ENCODE data around the gene RNF31.
"Not testable (repeated sequence)": the region's sequence is repeated elsewhere in the genome, so short reads cannot be mapped to it uniquely, and the experiment has no call there.

RNF31 gene

DNA sequence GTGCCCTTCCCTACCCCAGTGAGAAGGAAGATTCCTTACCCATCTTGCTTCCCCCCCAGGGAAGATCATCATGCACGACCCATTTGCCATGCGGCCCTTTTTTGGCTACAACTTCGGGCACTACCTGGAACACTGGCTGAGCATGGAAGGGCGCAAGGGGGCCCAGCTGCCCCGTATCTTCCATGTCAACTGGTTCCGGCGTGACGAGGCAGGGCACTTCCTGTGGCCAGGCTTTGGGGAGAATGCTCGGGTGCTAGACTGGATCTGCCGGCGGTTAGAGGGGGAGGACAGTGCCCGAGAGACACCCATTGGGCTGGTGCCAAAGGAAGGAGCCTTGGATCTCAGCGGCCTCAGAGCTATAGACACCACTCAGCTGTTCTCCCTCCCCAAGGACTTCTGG is 43.8 kb upstream of the RNF31 start:
- Histone ChIP-seq H3K9me3 (ENCODE audit: control insufficient read depth, insufficient read depth, low read length) (no peaks in the 10 kb centered on the region), H3K36me3 (ENCODE audit: control insufficient read depth, low read length) (peaks cover 37% of the 10 kb centered on the region)

GRCh38 chr14:24105609-24106239 is 41.6 kb upstream of the RNF31 start:
- not testable (repeated sequence) for H3K9me3 ChIP-seq (ENCODE audit: control insufficient read depth, insufficient read depth, low read length); H3K79me2 ChIP-seq (ENCODE audit: control insufficient read depth, low read length); H3K9me2 ChIP-seq (replicated peaks; ENCODE audit: control insufficient read depth, low read length); H3K27ac ChIP-seq (ENCODE audit: low read depth, low read length); H3K4me2 ChIP-seq (ENCODE audit: low read length); H3K4me3 ChIP-seq (ENCODE audit: low read length); H3F3A ChIP-seq (ENCODE audit: control insufficient read depth, insufficient read depth); H3K27me3 ChIP-seq (ENCODE audit: control insufficient read depth, low read length); H4K20me1 ChIP-seq (ENCODE audit: control insufficient read depth, insufficient read depth, low read depth, low read length)
- peaks cover 19% of the 10 kb centered on the region; the same call in 1 of the 2 replicates for H3K36me3 ChIP-seq (ENCODE audit: control insufficient read depth, low read length)
- H3K4me1 ChIP-seq (ENCODE audit: control insufficient read depth, low read length) = peaks cover 13% of the 10 kb centered on the region

More for the DNA sequence above, 43.8 kb upstream of the RNF31 start:
- no peak for TF ChIP-seq EZH2phosphoT487 (IDR thresholded peaks at IDR 0.05; ENCODE audit: borderline replicate concordance, low read length)
- TF ChIP-seq CTCF (IDR thresholded peaks at IDR 0.05; ENCODE audit: low read depth, low read length, poor library complexity, severe bottlenecking) = no peak
- Histone ChIP-seq H3K27ac (ENCODE audit: low read depth, low read length) (no peak overlapping the region), H3K27me3 (ENCODE audit: control insufficient read depth, low read length) (no peaks in the 10 kb centered on the region), H3F3A (ENCODE audit: control insufficient read depth, insufficient read depth) (no peaks in the 10 kb centered on the region; the same call in 1 of the 2 replicates), H3K4me3 (ENCODE audit: low read length) (no peak overlapping the region), H4K20me1 (ENCODE audit: control insufficient read depth, insufficient read depth, low read depth, low read length) (no peaks in the 10 kb centered on the region), H3K79me2 (ENCODE audit: control insufficient read depth, low read length) (no peaks in the 10 kb centered on the region), H3K4me2 (ENCODE audit: low read length) (no peak overlapping the region), H3K9me2 (replicated peaks; ENCODE audit: control insufficient read depth, low read length) (no peaks in the 10 kb centered on the region), H3K4me1 (ENCODE audit: control insufficient read depth, low read length) (peaks cover 2% of the 10 kb centered on the region)

GRCh38 chr14:24106672-24107271 is 40.5 kb upstream of the RNF31 start:
- H3K36me3 ChIP-seq (ENCODE audit: control insufficient read depth, low read length) = peaks cover 13% of the 10 kb centered on the region; the same call in 1 of the 2 replicates
- no peaks in the 10 kb centered on the region for H3K27me3 ChIP-seq (ENCODE audit: control insufficient read depth, low read length)
- no peak overlapping the region for H3K4me3 ChIP-seq (ENCODE audit: low read length)
- no peaks in the 10 kb centered on the region for H3K79me2 ChIP-seq (ENCODE audit: control insufficient read depth, low read length)
- H3K9me3 ChIP-seq (ENCODE audit: control insufficient read depth, insufficient read depth, low read length) = no peaks in the 10 kb centered on the region
- TF ChIP-seq EZH2phosphoT487 (IDR thresholded peaks at IDR 0.05; ENCODE audit: borderline replicate concordance, low read length) (no peak), CTCF (IDR thresholded peaks at IDR 0.05; ENCODE audit: low read depth, low read length, poor library complexity, severe bottlenecking) (no peak)
- peaks cover 15% of the 10 kb centered on the region for H3K4me1 ChIP-seq (ENCODE audit: control insufficient read depth, low read length)
- no peak overlapping the region for H3K4me2 ChIP-seq (ENCODE audit: low read length)
- no peaks in the 10 kb centered on the region for H4K20me1 ChIP-seq (ENCODE audit: control insufficient read depth, insufficient read depth, low read depth, low read length)
- H3K27ac ChIP-seq (ENCODE audit: low read depth, low read length) = no peak overlapping the region
- peaks cover 11% of the 10 kb centered on the region for H3F3A ChIP-seq (ENCODE audit: control insufficient read depth, insufficient read depth)
- no peaks in the 10 kb centered on the region for H3K9me2 ChIP-seq (replicated peaks; ENCODE audit: control insufficient read depth, low read length)

DNA sequence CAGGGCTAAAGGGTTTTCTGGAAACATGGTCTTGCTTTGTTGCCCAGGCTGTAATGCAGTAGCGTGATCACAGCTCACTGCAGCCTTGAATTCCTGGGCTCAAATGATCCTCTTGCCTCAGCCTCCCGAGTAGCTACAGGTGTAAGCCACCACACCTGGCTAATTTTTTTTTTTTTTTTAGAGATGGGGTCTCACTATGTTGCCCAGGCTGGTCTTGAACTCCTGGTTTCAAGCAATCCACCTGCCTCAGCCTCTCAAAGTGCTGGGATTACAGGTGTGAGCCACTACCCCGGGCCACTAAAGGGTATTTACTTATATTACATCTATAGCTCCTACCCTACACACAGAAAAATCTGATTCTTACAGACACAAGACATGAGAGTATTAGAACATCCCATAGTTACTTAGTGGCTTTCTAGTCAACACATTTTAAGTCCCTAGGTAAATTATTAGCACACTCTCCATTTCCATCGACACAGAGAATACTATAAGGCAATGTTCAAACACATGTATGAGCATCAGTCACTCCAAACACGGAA is 38.9 kb upstream of the RNF31 start:
- TF ChIP-seq CTCF (IDR thresholded peaks at IDR 0.05; ENCODE audit: low read depth, low read length, poor library complexity, severe bottlenecking) (no peak), EZH2phosphoT487 (IDR thresholded peaks at IDR 0.05; ENCODE audit: borderline replicate concordance, low read length) (no peak)
- no peaks in the 10 kb centered on the region for H4K20me1 ChIP-seq (ENCODE audit: control insufficient read depth, insufficient read depth, low read depth, low read length)
- H3K9me3 ChIP-seq (ENCODE audit: control insufficient read depth, insufficient read depth, low read length) = no peaks in the 10 kb centered on the region
- H3K36me3 ChIP-seq (ENCODE audit: control insufficient read depth, low read length) = peaks cover 4% of the 10 kb centered on the region
- H3K9me2 ChIP-seq (replicated peaks; ENCODE audit: control insufficient read depth, low read length) = no peaks in the 10 kb centered on the region
- H3K27me3 ChIP-seq (ENCODE audit: control insufficient read depth, low read length) = no peaks in the 10 kb centered on the region
- H3F3A ChIP-seq (ENCODE audit: control insufficient read depth, insufficient read depth) = peaks cover 14% of the 10 kb centered on the region
- H3K4me2 ChIP-seq (ENCODE audit: low read length) = peak overlapping the region; percentile 58
- no peak overlapping the region for H3K4me3 ChIP-seq (ENCODE audit: low read length)
- peaks cover 3% of the 10 kb centered on the region for H3K79me2 ChIP-seq (ENCODE audit: control insufficient read depth, low read length)
- H3K27ac ChIP-seq (ENCODE audit: low read depth, low read length) = no peak overlapping the region
- peaks cover 15% of the 10 kb centered on the region for H3K4me1 ChIP-seq (ENCODE audit: control insufficient read depth, low read length)
